ENCODE measurements around the gene UBE2D1. TPM values are rescaled to one million over a fixed set of nuclear protein-coding genes. Genes with fewer than 3 reads are reported as not detected.

Gene UBE2D1
- total RNA-seq, 1 experiment from 2014 or later: 24.6 TPM

DNA sequence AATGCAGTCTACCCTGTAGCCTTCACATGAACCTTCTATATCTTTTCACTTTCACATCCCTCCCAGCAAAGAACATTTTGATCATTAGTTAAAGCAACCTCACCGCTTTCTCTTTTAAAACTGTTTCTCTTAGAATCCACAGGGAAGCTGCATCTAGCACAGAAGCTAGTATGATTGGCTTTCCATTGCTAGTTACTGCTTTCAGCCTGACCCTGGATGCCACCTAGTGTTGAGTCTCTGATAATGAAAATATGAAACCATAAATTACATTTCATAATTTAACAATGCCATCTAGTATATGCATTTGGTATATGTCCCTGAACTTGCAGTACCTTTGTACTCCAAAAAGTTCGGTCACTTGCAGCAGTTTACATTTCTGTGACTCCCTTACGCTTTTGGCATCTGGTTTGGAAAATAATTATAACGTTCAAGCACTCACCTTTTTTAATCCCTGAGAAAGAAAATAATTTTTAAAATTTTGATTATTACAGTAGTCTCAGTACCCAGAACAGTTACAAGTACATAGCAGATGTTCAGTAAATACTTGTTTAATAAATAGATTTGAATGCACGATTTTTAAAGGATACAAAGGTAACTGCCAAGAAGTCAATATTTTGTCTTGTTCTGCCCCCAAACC is 43.1 kb upstream of the UBE2D1 start:
- Mint-ChIP-seq H3K27ac (no peak overlapping the region), H3K9me3 (no peaks in the 10 kb centered on the region), H3K4me3 (no peak overlapping the region), H3K36me3 (peaks cover 4% of the 10 kb centered on the region; the same call in 1 of the 2 replicates), H3K27me3 (ENCODE audit: low read depth) (no peaks in the 10 kb centered on the region), H3K4me1 (peaks cover 12% of the 10 kb centered on the region)
- ATAC-seq (peak; percentile 41; the same call in 1 of the 2 replicates), DNase-seq (ENCODE audit: low spot score) (no peak)
- TF ChIP-seq NFYB (CRISPR knock-in tag; conservative IDR thresholded peaks at IDR 0.05; ENCODE audit: low read depth) (no peak), TCF7 (CRISPR knock-in tag; IDR thresholded peaks at IDR 0.05; ENCODE audit: low read depth) (no peak), FOXJ3 (CRISPR knock-in tag; IDR thresholded peaks at IDR 0.05; ENCODE audit: borderline replicate concordance) (no peak), OVOL2 (CRISPR knock-in tag; IDR thresholded peaks at IDR 0.05; ENCODE audit: borderline replicate concordance) (no peak), NFE2L1 (CRISPR knock-in tag; IDR thresholded peaks at IDR 0.05) (no peak), ZNF423 (CRISPR knock-in tag; IDR thresholded peaks at IDR 0.05) (no peak), NFATC4 (CRISPR knock-in tag; IDR thresholded peaks at IDR 0.05) (no peak)
- TF ChIP-seq, protein P1, sequence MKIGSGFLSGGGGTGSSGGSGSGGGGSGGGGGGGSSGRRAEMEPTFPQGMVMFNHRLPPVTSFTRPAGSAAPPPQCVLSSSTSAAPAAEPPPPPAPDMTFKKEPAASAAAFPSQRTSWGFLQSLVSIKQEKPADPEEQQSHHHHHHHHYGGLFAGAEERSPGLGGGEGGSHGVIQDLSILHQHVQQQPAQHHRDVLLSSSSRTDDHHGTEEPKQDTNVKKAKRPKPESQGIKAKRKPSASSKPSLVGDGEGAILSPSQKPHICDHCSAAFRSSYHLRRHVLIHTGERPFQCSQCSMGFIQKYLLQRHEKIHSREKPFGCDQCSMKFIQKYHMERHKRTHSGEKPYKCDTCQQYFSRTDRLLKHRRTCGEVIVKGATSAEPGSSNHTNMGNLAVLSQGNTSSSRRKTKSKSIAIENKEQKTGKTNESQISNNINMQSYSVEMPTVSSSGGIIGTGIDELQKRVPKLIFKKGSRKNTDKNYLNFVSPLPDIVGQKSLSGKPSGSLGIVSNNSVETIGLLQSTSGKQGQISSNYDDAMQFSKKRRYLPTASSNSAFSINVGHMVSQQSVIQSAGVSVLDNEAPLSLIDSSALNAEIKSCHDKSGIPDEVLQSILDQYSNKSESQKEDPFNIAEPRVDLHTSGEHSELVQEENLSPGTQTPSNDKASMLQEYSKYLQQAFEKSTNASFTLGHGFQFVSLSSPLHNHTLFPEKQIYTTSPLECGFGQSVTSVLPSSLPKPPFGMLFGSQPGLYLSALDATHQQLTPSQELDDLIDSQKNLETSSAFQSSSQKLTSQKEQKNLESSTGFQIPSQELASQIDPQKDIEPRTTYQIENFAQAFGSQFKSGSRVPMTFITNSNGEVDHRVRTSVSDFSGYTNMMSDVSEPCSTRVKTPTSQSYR (CRISPR knock-in tag; IDR thresholded peaks at IDR 0.05): no peak
- TF ChIP-seq, protein P2, sequence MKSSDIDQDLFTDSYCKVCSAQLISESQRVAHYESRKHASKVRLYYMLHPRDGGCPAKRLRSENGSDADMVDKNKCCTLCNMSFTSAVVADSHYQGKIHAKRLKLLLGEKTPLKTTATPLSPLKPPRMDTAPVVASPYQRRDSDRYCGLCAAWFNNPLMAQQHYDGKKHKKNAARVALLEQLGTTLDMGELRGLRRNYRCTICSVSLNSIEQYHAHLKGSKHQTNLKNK (CRISPR knock-in tag; IDR thresholded peaks at IDR 0.05): no peak
- TF ChIP-seq, protein P3, sequence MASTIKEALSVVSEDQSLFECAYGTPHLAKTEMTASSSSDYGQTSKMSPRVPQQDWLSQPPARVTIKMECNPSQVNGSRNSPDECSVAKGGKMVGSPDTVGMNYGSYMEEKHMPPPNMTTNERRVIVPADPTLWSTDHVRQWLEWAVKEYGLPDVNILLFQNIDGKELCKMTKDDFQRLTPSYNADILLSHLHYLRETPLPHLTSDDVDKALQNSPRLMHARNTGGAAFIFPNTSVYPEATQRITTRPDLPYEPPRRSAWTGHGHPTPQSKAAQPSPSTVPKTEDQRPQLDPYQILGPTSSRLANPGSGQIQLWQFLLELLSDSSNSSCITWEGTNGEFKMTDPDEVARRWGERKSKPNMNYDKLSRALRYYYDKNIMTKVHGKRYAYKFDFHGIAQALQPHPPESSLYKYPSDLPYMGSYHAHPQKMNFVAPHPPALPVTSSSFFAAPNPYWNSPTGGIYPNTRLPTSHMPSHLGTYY (CRISPR knock-in tag; IDR thresholded peaks at IDR 0.05): no peak
- ChIA-PET POLR2A (no interaction called here), CTCF (interaction anchor here (1.0 to 3.4 kb wide), 8 partner anchors 9 to 139 kb away, joined by 3 to 20 read pairs (median 7); partner anchors contain the start of genes CISD1, IPMK and TFAM)

DNA sequence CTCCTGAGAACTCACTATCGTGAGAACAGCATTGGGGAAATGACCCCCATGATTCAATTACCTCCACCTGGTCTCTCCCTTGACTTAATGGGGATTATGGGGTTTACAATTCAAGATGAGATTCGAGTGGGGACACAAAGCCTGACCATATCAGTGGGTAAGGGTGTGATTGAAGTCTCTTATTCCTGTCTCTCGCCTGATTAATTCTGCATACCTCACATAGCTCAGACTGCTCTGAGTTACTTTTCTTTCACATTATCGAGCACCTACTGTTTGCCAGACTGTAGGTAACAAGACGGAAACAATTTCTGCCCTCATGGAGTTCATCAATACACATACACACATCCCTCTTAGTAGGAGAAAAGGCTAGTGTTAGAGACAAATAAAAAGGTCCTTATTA is 40.8 kb upstream of the UBE2D1 start:
- no peak for DNase-seq (ENCODE audit: low spot score)
- H3K36me3 Mint-ChIP-seq: peaks cover 4% of the 10 kb centered on the region; the same call in 1 of the 2 replicates
- POLR2A ChIA-PET: no interaction called here
- no peak for TF ChIP-seq IRF2 (CRISPR knock-in tag; IDR thresholded peaks at IDR 0.05; ENCODE audit: borderline replicate concordance, low read depth)
- TF ChIP-seq ZBTB21 (CRISPR knock-in tag; IDR thresholded peaks at IDR 0.05; ENCODE audit: borderline replicate concordance): no peak
- TF ChIP-seq CBFB (CRISPR knock-in tag; IDR thresholded peaks at IDR 0.05; ENCODE audit: low read depth): no peak
- TF ChIP-seq, protein P4, sequence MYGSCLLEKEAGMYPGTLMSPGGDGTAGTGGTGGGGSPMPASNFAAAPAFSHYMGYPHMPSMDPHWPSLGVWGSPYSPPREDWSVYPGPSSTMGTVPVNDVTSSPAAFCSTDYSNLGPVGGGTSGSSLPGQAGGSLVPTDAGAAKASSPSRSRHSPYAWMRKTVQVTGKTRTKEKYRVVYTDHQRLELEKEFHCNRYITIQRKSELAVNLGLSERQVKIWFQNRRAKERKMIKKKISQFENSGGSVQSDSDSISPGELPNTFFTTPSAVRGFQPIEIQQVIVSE (CRISPR knock-in tag; IDR thresholded peaks at IDR 0.05; ENCODE audit: borderline replicate concordance): no peak
- TF ChIP-seq, protein P5, sequence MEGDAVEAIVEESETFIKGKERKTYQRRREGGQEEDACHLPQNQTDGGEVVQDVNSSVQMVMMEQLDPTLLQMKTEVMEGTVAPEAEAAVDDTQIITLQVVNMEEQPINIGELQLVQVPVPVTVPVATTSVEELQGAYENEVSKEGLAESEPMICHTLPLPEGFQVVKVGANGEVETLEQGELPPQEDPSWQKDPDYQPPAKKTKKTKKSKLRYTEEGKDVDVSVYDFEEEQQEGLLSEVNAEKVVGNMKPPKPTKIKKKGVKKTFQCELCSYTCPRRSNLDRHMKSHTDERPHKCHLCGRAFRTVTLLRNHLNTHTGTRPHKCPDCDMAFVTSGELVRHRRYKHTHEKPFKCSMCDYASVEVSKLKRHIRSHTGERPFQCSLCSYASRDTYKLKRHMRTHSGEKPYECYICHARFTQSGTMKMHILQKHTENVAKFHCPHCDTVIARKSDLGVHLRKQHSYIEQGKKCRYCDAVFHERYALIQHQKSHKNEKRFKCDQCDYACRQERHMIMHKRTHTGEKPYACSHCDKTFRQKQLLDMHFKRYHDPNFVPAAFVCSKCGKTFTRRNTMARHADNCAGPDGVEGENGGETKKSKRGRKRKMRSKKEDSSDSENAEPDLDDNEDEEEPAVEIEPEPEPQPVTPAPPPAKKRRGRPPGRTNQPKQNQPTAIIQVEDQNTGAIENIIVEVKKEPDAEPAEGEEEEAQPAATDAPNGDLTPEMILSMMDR (IDR thresholded peaks at IDR 0.05): no peak
- TF ChIP-seq ZNF232 (CRISPR knock-in tag; IDR thresholded peaks at IDR 0.05): no peak
- TF ChIP-seq, protein P6, sequence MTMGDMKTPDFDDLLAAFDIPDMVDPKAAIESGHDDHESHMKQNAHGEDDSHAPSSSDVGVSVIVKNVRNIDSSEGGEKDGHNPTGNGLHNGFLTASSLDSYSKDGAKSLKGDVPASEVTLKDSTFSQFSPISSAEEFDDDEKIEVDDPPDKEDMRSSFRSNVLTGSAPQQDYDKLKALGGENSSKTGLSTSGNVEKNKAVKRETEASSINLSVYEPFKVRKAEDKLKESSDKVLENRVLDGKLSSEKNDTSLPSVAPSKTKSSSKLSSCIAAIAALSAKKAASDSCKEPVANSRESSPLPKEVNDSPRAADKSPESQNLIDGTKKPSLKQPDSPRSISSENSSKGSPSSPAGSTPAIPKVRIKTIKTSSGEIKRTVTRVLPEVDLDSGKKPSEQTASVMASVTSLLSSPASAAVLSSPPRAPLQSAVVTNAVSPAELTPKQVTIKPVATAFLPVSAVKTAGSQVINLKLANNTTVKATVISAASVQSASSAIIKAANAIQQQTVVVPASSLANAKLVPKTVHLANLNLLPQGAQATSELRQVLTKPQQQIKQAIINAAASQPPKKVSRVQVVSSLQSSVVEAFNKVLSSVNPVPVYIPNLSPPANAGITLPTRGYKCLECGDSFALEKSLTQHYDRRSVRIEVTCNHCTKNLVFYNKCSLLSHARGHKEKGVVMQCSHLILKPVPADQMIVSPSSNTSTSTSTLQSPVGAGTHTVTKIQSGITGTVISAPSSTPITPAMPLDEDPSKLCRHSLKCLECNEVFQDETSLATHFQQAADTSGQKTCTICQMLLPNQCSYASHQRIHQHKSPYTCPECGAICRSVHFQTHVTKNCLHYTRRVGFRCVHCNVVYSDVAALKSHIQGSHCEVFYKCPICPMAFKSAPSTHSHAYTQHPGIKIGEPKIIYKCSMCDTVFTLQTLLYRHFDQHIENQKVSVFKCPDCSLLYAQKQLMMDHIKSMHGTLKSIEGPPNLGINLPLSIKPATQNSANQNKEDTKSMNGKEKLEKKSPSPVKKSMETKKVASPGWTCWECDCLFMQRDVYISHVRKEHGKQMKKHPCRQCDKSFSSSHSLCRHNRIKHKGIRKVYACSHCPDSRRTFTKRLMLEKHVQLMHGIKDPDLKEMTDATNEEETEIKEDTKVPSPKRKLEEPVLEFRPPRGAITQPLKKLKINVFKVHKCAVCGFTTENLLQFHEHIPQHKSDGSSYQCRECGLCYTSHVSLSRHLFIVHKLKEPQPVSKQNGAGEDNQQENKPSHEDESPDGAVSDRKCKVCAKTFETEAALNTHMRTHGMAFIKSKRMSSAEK (CRISPR knock-in tag; IDR thresholded peaks at IDR 0.05; ENCODE audit: borderline replicate concordance): no peak
- TF ChIP-seq, protein P7, sequence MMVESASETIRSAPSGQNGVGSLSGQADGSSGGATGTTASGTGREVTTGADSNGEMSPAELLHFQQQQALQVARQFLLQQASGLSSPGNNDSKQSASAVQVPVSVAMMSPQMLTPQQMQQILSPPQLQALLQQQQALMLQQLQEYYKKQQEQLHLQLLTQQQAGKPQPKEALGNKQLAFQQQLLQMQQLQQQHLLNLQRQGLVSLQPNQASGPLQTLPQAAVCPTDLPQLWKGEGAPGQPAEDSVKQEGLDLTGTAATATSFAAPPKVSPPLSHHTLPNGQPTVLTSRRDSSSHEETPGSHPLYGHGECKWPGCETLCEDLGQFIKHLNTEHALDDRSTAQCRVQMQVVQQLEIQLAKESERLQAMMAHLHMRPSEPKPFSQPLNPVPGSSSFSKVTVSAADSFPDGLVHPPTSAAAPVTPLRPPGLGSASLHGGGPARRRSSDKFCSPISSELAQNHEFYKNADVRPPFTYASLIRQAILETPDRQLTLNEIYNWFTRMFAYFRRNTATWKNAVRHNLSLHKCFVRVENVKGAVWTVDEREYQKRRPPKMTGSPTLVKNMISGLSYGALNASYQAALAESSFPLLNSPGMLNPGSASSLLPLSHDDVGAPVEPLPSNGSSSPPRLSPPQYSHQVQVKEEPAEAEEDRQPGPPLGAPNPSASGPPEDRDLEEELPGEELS (CRISPR knock-in tag; IDR thresholded peaks at IDR 0.05): no peak
- TF ChIP-seq, protein P8, sequence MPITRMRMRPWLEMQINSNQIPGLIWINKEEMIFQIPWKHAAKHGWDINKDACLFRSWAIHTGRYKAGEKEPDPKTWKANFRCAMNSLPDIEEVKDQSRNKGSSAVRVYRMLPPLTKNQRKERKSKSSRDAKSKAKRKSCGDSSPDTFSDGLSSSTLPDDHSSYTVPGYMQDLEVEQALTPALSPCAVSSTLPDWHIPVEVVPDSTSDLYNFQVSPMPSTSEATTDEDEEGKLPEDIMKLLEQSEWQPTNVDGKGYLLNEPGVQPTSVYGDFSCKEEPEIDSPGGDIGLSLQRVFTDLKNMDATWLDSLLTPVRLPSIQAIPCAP (CRISPR knock-in tag; IDR thresholded peaks at IDR 0.05): no peak
- no peak for TF ChIP-seq SP1 (CRISPR knock-in tag; conservative IDR thresholded peaks at IDR 0.05)
- TF ChIP-seq SOX15 (CRISPR knock-in tag; IDR thresholded peaks at IDR 0.05): no peak

More for the DNA sequence above, 40.8 kb upstream of the UBE2D1 start:
- Mint-ChIP-seq H3K4me3 (no peak overlapping the region), H3K27me3 (ENCODE audit: low read depth) (no peaks in the 10 kb centered on the region), H3K4me1 (peaks cover 12% of the 10 kb centered on the region), H3K27ac (no peak overlapping the region), H3K9me3 (no peaks in the 10 kb centered on the region)
- peak; percentile 51; the same call in 1 of the 2 replicates for ATAC-seq
- CTCF ChIA-PET: no interaction called here
